ENCODE measurements around the gene CCL25.
"Not testable (repeated sequence)": the region's sequence is repeated elsewhere in the genome, so short reads cannot be mapped to it uniquely, and the experiment has no call there.

CCL25 gene

GRCh38 chr19:8052464-8052859 lies at the start of gene CCL25:
Gene CCL25 (plus strand): TSS chr19:8052760. CDS start chr19:8053050, 290 bp downstream.
- no peak for DNase-seq (ENCODE audit: low read depth in 2 of 2)

DNA sequence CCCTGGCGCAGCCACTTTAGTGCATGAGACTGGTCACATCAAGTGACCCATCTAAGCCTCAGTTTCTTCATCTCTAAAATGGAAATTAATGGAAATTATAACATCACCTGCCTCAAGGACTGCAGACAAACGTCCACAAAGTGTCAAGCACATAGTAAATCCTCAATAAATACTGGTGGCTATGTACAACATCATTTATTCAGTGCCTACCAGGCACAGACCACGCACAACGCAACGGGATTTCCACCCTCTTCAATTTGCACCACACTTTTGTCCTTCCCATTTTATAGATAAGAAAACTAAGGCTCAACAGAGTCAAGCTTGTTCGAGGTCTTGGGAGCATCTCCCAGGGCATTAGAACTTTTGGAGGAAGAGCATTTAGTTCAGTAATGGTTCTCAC lies 48.6 kb upstream of the CCL25 start:
- no peak for DNase-seq (ENCODE audit: low read depth in 2 of 2)

GRCh38 chr19:8004723-8005513 lies 47.6 kb upstream of the CCL25 start:
- peak in 1 of 2 donors; percentile 39 for DNase-seq (ENCODE audit: low read depth in 2 of 2)

- peak; percentile 79 to 93 for DNase-seq (ENCODE audit: low read depth in 2 of 2)
Observed at GRCh38 chr19:8005534-8006256, 46.9 kb upstream of the CCL25 start, which contains the start of gene ELAVL1. Gene ELAVL1 (minus strand): TSS chr19:8005641. CDS start chr19:7991815, 13,826 bp downstream.

GRCh38 chr19:8017808-8018207 lies 34.8 kb upstream of the CCL25 start:
- DNase-seq (ENCODE audit: low read depth in 2 of 2) = no peak

DNA sequence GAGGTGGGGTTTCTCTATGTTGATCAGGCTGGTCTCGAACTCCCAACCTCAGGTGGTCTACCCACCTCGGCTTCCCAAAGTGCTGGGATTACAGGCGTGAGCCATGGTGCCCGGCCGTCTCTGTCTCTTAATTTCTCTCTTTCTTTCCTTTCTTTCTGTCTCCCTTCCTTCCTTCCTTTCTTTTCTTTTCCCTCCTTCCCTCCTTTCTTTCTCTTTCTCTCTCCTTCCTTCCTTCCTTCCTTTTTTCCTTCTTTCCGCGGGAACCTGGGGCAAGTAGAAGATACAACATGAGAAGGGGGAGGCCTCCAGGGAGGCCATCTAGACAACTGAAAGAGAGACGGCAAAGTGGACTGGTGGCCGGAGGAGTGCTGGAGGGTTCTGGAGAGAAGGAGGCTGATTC lies 31.9 kb upstream of the CCL25 start:
- DNase-seq (ENCODE audit: low read depth in 2 of 2) = no peak

GRCh38 chr19:8021374-8021773 lies 31.2 kb upstream of the CCL25 start:
- DNase-seq (ENCODE audit: low read depth in 2 of 2) = no peak

DNA sequence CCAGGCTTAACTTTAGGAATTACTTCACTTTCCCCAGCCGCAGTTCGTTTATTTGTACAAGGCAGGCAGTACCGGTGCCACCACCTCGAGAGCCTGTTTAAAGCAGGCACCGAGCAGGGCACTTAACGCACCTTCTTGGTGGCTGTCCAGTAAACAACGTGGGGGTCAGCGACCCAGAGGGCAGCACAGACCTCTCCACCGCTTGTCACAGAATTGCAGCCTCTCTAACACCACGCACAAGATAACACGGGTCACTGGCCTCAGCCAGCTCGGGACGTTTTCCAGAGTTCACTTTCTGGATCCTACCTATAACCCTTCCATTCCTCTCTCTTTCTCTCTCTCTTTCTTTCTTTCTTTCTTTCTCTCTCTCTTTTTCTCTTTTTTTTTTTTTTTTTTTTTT lies 30.3 kb upstream of the CCL25 start:
- no peak for DNase-seq (ENCODE audit: low read depth in 2 of 2)

- DNase-seq (ENCODE audit: low read depth in 2 of 2) = no peak
Observed at GRCh38 chr19:8023371-8023770, 29.2 kb upstream of the CCL25 start.

GRCh38 chr19:8024256-8024655 lies 28.3 kb upstream of the CCL25 start:
- not testable (repeated sequence) for DNase-seq (ENCODE audit: low read depth in 2 of 2)

DNA sequence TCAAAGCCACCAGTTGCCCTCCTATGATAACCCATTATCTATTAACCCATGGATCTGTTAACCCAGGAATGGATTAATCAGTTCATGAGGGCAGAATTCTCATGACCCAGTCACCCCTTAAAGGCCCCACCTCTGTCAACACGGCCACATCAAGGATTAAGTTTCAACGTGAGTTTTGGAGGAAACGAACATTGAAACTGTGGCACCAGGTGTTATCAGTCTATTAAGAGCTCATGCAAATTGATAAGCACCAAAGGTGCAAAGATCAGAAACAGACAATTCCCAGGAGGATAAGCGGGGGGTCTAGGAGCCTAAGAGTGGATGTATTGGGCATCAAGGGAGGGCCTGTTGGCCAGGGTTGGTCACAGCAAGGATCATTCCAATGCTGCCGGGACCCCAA lies 27.2 kb upstream of the CCL25 start:
- DNase-seq (ENCODE audit: low read depth in 2 of 2) = no peak

- no peak for DNase-seq (ENCODE audit: low read depth in 2 of 2)
Observed at GRCh38 chr19:8028951-8029491, 23.5 kb upstream of the CCL25 start.

- no peak for DNase-seq (ENCODE audit: low read depth in 2 of 2)
Observed at GRCh38 chr19:8030960-8031359, 21.6 kb upstream of the CCL25 start.

- not testable (repeated sequence) for DNase-seq (ENCODE audit: low read depth in 2 of 2)
Observed at GRCh38 chr19:8033287-8034177, 19.0 kb upstream of the CCL25 start.

GRCh38 chr19:8034178-8034525 lies 18.4 kb upstream of the CCL25 start:
- no peak for DNase-seq (ENCODE audit: low read depth in 2 of 2)

DNA sequence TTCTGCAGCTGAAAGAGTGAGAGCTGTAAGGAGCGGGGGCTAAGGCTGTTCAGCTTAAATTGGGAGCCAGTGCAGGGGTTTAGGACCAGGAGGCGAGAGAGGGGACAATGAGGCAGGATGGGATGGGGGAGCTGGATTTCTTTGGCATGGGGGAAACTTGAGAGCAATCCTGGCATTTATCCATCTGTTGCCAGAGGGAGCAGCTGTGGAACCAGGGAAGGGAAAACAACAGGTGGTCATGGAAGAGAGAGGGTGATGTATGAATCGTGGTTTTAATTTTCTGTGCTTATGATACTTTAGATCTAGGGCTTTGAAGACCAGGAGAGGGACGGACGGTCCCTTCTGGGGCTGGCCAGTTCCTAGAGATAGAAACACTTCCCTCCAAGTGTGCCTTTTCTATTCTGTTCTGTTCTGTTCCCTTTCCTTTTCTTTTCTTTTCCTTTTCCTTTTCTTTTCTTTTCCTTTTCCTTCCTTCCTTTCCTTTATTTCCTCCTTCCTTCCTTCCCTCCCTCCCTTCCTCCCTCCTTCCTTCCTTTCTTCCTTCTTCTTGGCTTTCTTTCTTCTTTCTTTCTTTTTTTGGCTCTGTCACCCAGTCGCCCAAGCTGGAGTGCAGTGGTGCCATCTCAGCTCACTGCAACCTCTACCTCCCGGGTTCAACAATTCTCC lies 16.0 kb upstream of the CCL25 start:
- no peak for DNase-seq (ENCODE audit: low read depth in 2 of 2)

- no peak for DNase-seq (ENCODE audit: low read depth in 2 of 2)
Observed at GRCh38 chr19:8038815-8039214, 13.7 kb upstream of the CCL25 start.

- DNase-seq (ENCODE audit: low read depth in 2 of 2) = no peak
Observed at GRCh38 chr19:8039231-8039630, 13.3 kb upstream of the CCL25 start.

GRCh38 chr19:8041531-8041931 lies 11.0 kb upstream of the CCL25 start:
- DNase-seq (ENCODE audit: low read depth in 2 of 2) = no peak

DNA sequence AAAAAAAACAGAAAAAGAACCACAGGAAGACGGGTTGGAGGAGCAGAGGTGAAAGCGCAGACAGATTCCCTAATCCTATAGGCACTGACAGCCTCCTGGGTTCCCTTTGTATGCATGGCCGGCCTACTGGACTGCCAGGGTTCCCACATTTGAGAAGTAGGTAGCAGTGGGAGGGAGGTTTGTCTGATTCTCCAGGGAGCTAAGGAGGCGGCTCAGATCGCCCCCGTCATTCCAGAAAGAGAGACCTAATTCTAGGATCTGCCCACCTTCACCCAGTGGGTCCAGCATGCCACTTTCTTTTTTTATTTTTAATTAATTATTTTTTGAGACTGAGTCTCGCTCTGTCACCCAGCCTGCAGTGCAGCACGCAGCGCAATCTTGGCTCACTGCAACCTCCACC lies 9.7 kb upstream of the CCL25 start:
- DNase-seq (ENCODE audit: low read depth in 2 of 2) = no peak

DNA sequence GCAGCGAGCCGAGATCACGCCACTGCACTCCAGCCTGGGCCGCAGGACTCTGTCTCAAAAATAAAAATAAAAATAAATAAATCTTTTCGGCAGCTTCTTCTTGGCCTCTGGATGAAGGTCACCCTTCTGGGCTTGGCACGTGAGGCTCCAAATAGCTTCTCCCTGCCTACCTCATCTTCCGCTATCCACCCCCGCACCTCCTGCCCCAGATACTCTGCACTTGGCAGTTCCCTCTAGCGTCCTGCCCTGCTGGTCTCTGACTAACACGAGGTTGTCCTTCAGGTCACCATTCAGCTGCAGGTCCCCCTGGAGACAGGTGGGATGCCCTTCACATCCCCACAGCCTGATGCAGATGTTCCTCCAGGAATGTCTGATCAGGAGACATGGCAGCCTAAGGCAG lies 8.5 kb upstream of the CCL25 start:
- DNase-seq (ENCODE audit: low read depth in 2 of 2) = no peak

Data from stimulated activated CD4-positive, alpha-beta T cell treated with anti-CD3 and anti-CD28 coated beads, Interleukin-1b, Interleukin-23, amount 100 ng/mL, for 4 hours (primary cell).